GM18951 (cell line): ENCODE data around the gene ZNF628.

Experiments
- POLR2A ChIP-seq: IDR thresholded peaks from 4 replicates; pipeline ENCODE4 v1.6.1; 2011; ENCODE audit warnings: mild to moderate bottlenecking; ENCODE audit not compliant: insufficient read length, insufficient read depth; ENCODE audit errors: extremely low read depth
- in situ Hi-C: fragments of 300-500 bp; cut with MboI; formaldehyde crosslinking; loops from one replicate; pipeline ENCODE4 v1.12.0; 2022; ENCODE audit warnings: low sequenced_read_pairs, mixed read lengths, inconsistent platforms; ENCODE audit not compliant: unreplicated experiment

The ZNF628 gene

GRCh38 chr19:55454787-55455243 is 21.6 kb upstream of the ZNF628 start:
- no peak for TF ChIP-seq POLR2A
- in situ Hi-C loops, result no loop called here

GRCh38 chr19:55455576-55456235 is 20.7 kb upstream of the ZNF628 start:
- in situ Hi-C loops, result no loop called here
- TF ChIP-seq POLR2A, result no peak

GRCh38 chr19:55456347-55456746 is 20.1 kb upstream of the ZNF628 start:
- in situ Hi-C loops, result no loop called here
- TF ChIP-seq POLR2A, result no peak

GRCh38 chr19:55457683-55458457 is 18.5 kb upstream of the ZNF628 start:
- in situ Hi-C loops, result no loop called here
- no peak for TF ChIP-seq POLR2A

- TF ChIP-seq POLR2A, result no peak
- in situ Hi-C loops, result no loop called here
Measured at GRCh38 chr19:55459551-55459949, 16.9 kb upstream of the ZNF628 start.

- in situ Hi-C loops, result no loop called here
- TF ChIP-seq POLR2A, result no peak
Measured at GRCh38 chr19:55459950-55460657, 16.3 kb upstream of the ZNF628 start.

- in situ Hi-C loops, result no loop called here
Measured at GRCh38 chr19:55460670-55461258, 15.7 kb upstream of the ZNF628 start.

GRCh38 chr19:55461259-55461973 is 15.0 kb upstream of the ZNF628 start, which contains the start of gene ISOC2:
Gene ISOC2 (minus strand): TSS chr19:55461642. CDS start chr19:55456486, 5,156 bp downstream.
- peak; percentile 64 for TF ChIP-seq POLR2A
- in situ Hi-C loops, result no loop called here

More at GRCh38 chr19:55460670-55461258, 15.7 kb upstream of the ZNF628 start:
- no peak for TF ChIP-seq POLR2A

GRCh38 chr19:55461974-55462626 is 14.3 kb upstream of the ZNF628 start:
- peak; percentile 62 for TF ChIP-seq POLR2A
- in situ Hi-C loops, result no loop called here

GRCh38 chr19:55462722-55463121 is 13.7 kb upstream of the ZNF628 start:
- no peak for TF ChIP-seq POLR2A
- in situ Hi-C loops, result no loop called here

- in situ Hi-C loops, result no loop called here
- TF ChIP-seq POLR2A, result no peak
Measured at GRCh38 chr19:55463583-55464031, 12.8 kb upstream of the ZNF628 start.

GRCh38 chr19:55464039-55464661 is 12.3 kb upstream of the ZNF628 start:
- in situ Hi-C loops, result no loop called here
- TF ChIP-seq POLR2A, result no peak

- no peak for TF ChIP-seq POLR2A
- in situ Hi-C loops, result no loop called here
Measured at GRCh38 chr19:55464662-55465054, 11.8 kb upstream of the ZNF628 start, which contains the start of gene C19orf85. Gene C19orf85 (minus strand): TSS chr19:55464751. CDS start chr19:55464554, 197 bp downstream.
